ENCODE data around the gene SETD2. TPM values are rescaled to one million over a fixed set of nuclear protein-coding genes. Genes with fewer than 3 reads are reported as not detected.

The SETD2 gene
- polyA plus RNA-seq, 3 donors, result 3.1 to 22.4 (median 7.5) TPM

DNA sequence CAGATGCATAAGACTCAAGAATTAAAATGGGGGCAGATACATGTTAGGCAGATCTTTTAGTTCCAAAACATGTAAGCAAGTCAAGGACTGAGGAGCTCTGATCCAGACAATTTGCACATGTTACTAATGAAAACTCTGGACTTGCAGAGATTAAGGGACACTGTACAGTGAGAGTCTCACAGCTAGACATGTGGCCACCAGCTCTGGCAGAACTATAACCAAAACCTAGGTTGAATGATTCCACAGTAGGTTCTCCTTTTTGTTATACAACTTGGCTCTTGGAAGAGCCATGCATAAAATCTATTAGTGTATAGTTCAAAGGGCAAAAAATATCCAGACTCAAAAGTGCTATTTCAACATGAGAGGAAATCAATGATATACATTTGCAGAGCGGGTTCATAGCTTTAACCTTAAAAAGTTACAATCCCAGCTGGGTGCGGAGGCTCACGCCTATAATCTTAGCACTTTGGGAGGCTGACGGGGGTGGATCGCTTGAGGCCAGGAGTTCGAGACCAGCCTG lies 61.8 kb downstream of the SETD2 start:
- Histone ChIP-seq H3K9me3 (replicated peaks in 1 of 2; ENCODE audit: control insufficient read depth in 1 of 2, insufficient read depth in 1 of 2, low read length in 2 of 2) (no peaks in the 10 kb centered on the region), H2AFZ (ENCODE audit: insufficient read depth, low read depth, low read length, poor library complexity, severe bottlenecking) (no peak overlapping the region), H3K4me3 (replicated peaks in 1 of 3; ENCODE audit: low read depth in 2 of 3, low read length in 3 of 3) (no peak overlapping the region), H3K36me3 (replicated peaks in 1 of 2; ENCODE audit: control insufficient read depth in 1 of 2, insufficient read depth in 2 of 2, low read length in 2 of 2) (peaks cover 55 to 94% of the 10 kb centered on the region in 2 donors), H3K4me1 (ENCODE audit: control insufficient read depth in 1 of 2, insufficient read depth in 2 of 2, low read length in 2 of 2) (no peaks in the 10 kb centered on the region), H3K27me3 (ENCODE audit: control insufficient read depth in 2 of 2, insufficient read depth in 2 of 2, low read length in 2 of 2) (no peaks in the 10 kb centered on the region), H3K4me2 (replicated peaks; ENCODE audit: extremely low read depth, low read length, poor library complexity, severe bottlenecking) (no peak overlapping the region), H3K9ac (ENCODE audit: insufficient read depth, low read length, poor library complexity, severe bottlenecking) (no peak overlapping the region), H3K79me2 (ENCODE audit: insufficient read depth, low read length) (peaks cover 4% of the 10 kb centered on the region), H4K20me1 (ENCODE audit: insufficient read depth, low read length) (peaks cover 21% of the 10 kb centered on the region), H3K27ac (ENCODE audit: low read depth in 1 of 2, low read length in 2 of 2) (no peak overlapping the region)
- peaks cover 58 to 75% of the 10 kb centered on the region in 2 donors for H3K36me3 Mint-ChIP-seq
- intact Hi-C loops (cut with micrococcal nuclease), result no loop called here
- WGBS (ENCODE audit: insufficient coverage), result 100% methylated on average over 3 of the region's 6 CpGs
- H3K27ac Mint-ChIP-seq, result no peak overlapping the region
- no peaks in the 10 kb centered on the region for H3K27me3 Mint-ChIP-seq (ENCODE audit: low read depth in 3 of 3)
- H3K9me3 Mint-ChIP-seq, result no peaks in the 10 kb centered on the region
- TF ChIP-seq, protein P1, sequence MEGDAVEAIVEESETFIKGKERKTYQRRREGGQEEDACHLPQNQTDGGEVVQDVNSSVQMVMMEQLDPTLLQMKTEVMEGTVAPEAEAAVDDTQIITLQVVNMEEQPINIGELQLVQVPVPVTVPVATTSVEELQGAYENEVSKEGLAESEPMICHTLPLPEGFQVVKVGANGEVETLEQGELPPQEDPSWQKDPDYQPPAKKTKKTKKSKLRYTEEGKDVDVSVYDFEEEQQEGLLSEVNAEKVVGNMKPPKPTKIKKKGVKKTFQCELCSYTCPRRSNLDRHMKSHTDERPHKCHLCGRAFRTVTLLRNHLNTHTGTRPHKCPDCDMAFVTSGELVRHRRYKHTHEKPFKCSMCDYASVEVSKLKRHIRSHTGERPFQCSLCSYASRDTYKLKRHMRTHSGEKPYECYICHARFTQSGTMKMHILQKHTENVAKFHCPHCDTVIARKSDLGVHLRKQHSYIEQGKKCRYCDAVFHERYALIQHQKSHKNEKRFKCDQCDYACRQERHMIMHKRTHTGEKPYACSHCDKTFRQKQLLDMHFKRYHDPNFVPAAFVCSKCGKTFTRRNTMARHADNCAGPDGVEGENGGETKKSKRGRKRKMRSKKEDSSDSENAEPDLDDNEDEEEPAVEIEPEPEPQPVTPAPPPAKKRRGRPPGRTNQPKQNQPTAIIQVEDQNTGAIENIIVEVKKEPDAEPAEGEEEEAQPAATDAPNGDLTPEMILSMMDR (IDR thresholded peaks at IDR 0.05), result no peak
- no peaks in the 10 kb centered on the region for H3K4me1 Mint-ChIP-seq
- H3K4me3 Mint-ChIP-seq, result no peak overlapping the region
- no peak for DNase-seq

DNA sequence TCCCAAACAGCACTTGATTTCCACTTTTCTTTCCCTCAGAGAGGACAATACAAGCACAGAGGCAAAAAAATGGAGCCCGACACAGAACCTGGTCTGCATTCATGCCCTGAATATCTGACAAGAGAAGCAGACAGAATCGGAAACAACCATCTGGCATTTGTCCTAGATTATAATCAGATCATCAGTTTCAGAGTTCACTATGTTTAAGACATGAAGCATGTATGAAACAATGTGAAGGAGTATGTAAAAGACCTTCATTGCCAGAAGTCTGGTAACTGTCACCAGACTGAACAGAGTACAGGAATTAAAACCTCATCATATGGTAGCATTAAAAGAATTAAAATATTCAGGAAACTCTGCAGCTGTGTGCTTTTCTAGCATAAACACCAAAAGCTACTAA lies 65.0 kb downstream of the SETD2 start:
- Histone ChIP-seq H3K27ac (ENCODE audit: low read depth in 1 of 2, low read length in 2 of 2) (no peak overlapping the region), H3K4me3 (replicated peaks in 1 of 3; ENCODE audit: low read depth in 2 of 3, low read length in 3 of 3) (no peak overlapping the region), H3K4me2 (replicated peaks; ENCODE audit: extremely low read depth, low read length, poor library complexity, severe bottlenecking) (no peak overlapping the region), H3K9me3 (replicated peaks in 1 of 2; ENCODE audit: control insufficient read depth in 1 of 2, insufficient read depth in 1 of 2, low read length in 2 of 2) (no peaks in the 10 kb centered on the region), H4K20me1 (ENCODE audit: insufficient read depth, low read length) (peaks cover 23% of the 10 kb centered on the region), H3K27me3 (ENCODE audit: control insufficient read depth in 2 of 2, insufficient read depth in 2 of 2, low read length in 2 of 2) (no peaks in the 10 kb centered on the region), H3K9ac (ENCODE audit: insufficient read depth, low read length, poor library complexity, severe bottlenecking) (no peak overlapping the region), H3K36me3 (replicated peaks in 1 of 2; ENCODE audit: control insufficient read depth in 1 of 2, insufficient read depth in 2 of 2, low read length in 2 of 2) (peaks cover 69 to 98% of the 10 kb centered on the region in 2 donors), H3K79me2 (ENCODE audit: insufficient read depth, low read length) (no peaks in the 10 kb centered on the region), H2AFZ (ENCODE audit: insufficient read depth, low read depth, low read length, poor library complexity, severe bottlenecking) (no peak overlapping the region), H3K4me1 (ENCODE audit: control insufficient read depth in 1 of 2, insufficient read depth in 2 of 2, low read length in 2 of 2) (no peaks in the 10 kb centered on the region)
- Mint-ChIP-seq H3K36me3 (peaks cover 70 to 83% of the 10 kb centered on the region in 2 donors), H3K9me3 (no peaks in the 10 kb centered on the region), H3K4me3 (no peak overlapping the region), H3K27ac (no peak overlapping the region), H3K4me1 (no peaks in the 10 kb centered on the region), H3K27me3 (ENCODE audit: low read depth in 3 of 3) (no peaks in the 10 kb centered on the region)
- WGBS (ENCODE audit: insufficient coverage), result no CpG with 5 or more reads among the region's 2 CpGs
- intact Hi-C loops (cut with micrococcal nuclease), result no loop called here
- DNase-seq, result no peak
- TF ChIP-seq, protein P1 (IDR thresholded peaks at IDR 0.05), result no peak
